K562 (cell line): ENCODE data around the gene AKAP6. TPM values are rescaled to one million over a fixed set of nuclear protein-coding genes. Genes with fewer than 3 reads are reported as not detected.

Experiments used
- MLX ChIP-seq, 2 experiments: fragments of 450-650 bp in 1 of 2; sonication (generic) in 1 of 2; formaldehyde crosslinking; conservative IDR thresholded peaks; 2 replicates each; pipeline versions ENCODE4 v1.4.0 to v1.8.1; 2020 to 2022; ENCODE audit warnings: mild to moderate bottlenecking in 1 of 2, missing genetic modification reagents in 1 of 2
- RNF2 ChIP-seq: sonication (generic); IDR thresholded peaks from 2 replicates; pipeline ENCODE4 v1.6.1; 2016
- SMC3 ChIP-seq: conservative IDR thresholded peaks from 2 replicates; pipeline ENCODE4 v1.6.1; 2011; ENCODE audit warnings: low read depth, low read length, improper control_type of control experiment; ENCODE audit not compliant: insufficient read depth
- ZNF133 ChIP-seq: fragments of 250-450 bp; sonication (Bioruptor Pico); IDR thresholded peaks from 2 replicates; pipeline ENCODE4 v1.4.0; 2020; ENCODE audit warnings: mild to moderate bottlenecking
- ZNF324 ChIP-seq: fragments of 250-450 bp; sonication (Bioruptor Pico); IDR thresholded peaks from 2 replicates; pipeline ENCODE4 v1.4.0; 2020; ENCODE audit warnings: mild to moderate bottlenecking
- ZNF592 ChIP-seq: fragments of 450-650 bp; IDR thresholded peaks from 2 replicates; pipeline ENCODE4 v1.6.1; 2017; ENCODE audit warnings: antibody characterized with exemption, mild to moderate bottlenecking
- ZNF79 ChIP-seq: fragments of 250-450 bp; sonication (Bioruptor Pico); IDR thresholded peaks from 2 replicates; pipeline ENCODE4 v1.4.0; 2020; ENCODE audit warnings: low read depth, mild to moderate bottlenecking, moderate library complexity
- polyA plus RNA-seq, 8 experiments: library from polyadenylated mRNA; depleted of rRNA in 4 of 8; stranded (reverse) in 5 of 8; unstranded in 3 of 8; fragments of >200 nt; fragmentation: Nextera tagmentation in 2 of 8; fragmentation: Illumina TruSeq in 1 of 8; extraction: Ambion mirVana in 2 of 8; extraction: Trizol in 1 of 8; gene quantifications; 2 replicates each; pipeline versions ENCODE4 v1.2.1 to v1.2.3, GENCODE V29; 2011 to 2014; ENCODE audit warnings: inconsistent platforms in 1 of 8, missing spikeins in 1 of 8
- total RNA-seq, 7 experiments: library from RNA; depleted of rRNA in 6 of 7; stranded (reverse); fragments of >200 nt in 6 of 7; fragmentation: Illumina TruSeq in 2 of 7; extraction: Trizol in 2 of 7; gene quantifications; 2 replicates each; pipeline versions ENCODE4 v1.2.1 to v1.2.3, GENCODE V29; 2011 to 2021; ENCODE audit warnings: low replicate concordance in 1 of 7

The AKAP6 gene
- total and polyA plus RNA-seq, 9 of the 15 experiments (the other 6 are each of a cell fraction or from before 2014, with no cell fraction given), result 0.03 to 1.7 (median 0.48) TPM

- TF ChIP-seq ZNF592, result no peak
- TF ChIP-seq ZNF324 (CRISPR knock-in tag), result no peak
- TF ChIP-seq ZNF79 (CRISPR knock-in tag), result no peak
- no peak for TF ChIP-seq RNF2
- no peak for TF ChIP-seq ZNF133
- no peak for TF ChIP-seq MLX (CRISPR knock-in tag; conservative IDR thresholded peaks at IDR 0.05)
- no peak for TF ChIP-seq SMC3
These were observed 67.8 kb downstream of the AKAP6 start (continued) for GRCh38 chr14:32396885-32397284.
